NCI-H1105 treated with DMSO at 0.1 percent for 48 hours (cell line): ENCODE measurements around the gene SMAD6.

Source experiments
- DNase-seq: peaks from one replicate; lab custom pipeline; 2025; lab: John Stamatoyannopoulos, UW

Gene SMAD6

GRCh38 chr15:66703540-66703941 is 1.5 kb downstream of the SMAD6 start:
- DNase-seq = peak; percentile 28

GRCh38 chr15:66704019-66704802 is 2.2 kb downstream of the SMAD6 start:
- DNase-seq = no peak

GRCh38 chr15:66704803-66705153 is 2.7 kb downstream of the SMAD6 start:
- DNase-seq = no peak

- no peak for DNase-seq
These were observed 3.5 kb downstream of the SMAD6 start for GRCh38 chr15:66705277-66706146.

GRCh38 chr15:66706225-66706732 is 4.2 kb downstream of the SMAD6 start:
- no peak for DNase-seq

GRCh38 chr15:66706840-66707239 is 4.8 kb downstream of the SMAD6 start:
- DNase-seq = no peak

- DNase-seq = peak; percentile 94
These were observed 5.5 kb downstream of the SMAD6 start for GRCh38 chr15:66707310-66708082.

GRCh38 chr15:66708389-66708788 is 6.4 kb downstream of the SMAD6 start:
- DNase-seq = no peak

GRCh38 chr15:66709884-66710283 is 7.8 kb downstream of the SMAD6 start:
- DNase-seq = no peak

GRCh38 chr15:66711260-66711659 is 9.2 kb downstream of the SMAD6 start:
- DNase-seq = no peak

GRCh38 chr15:66711862-66712261 is 9.8 kb downstream of the SMAD6 start:
- DNase-seq = no peak

- DNase-seq = no peak
These were observed 11.9 kb downstream of the SMAD6 start for GRCh38 chr15:66713843-66714508.

- no peak for DNase-seq
These were observed 12.5 kb downstream of the SMAD6 start for GRCh38 chr15:66714543-66714981.

- DNase-seq = no peak
These were observed 13.2 kb downstream of the SMAD6 start for GRCh38 chr15:66715181-66715624.

GRCh38 chr15:66715720-66716655 is 14.0 kb downstream of the SMAD6 start:
- no peak for DNase-seq

GRCh38 chr15:66716656-66717020 is 14.6 kb downstream of the SMAD6 start:
- DNase-seq = no peak

GRCh38 chr15:66718220-66718988 is 16.4 kb downstream of the SMAD6 start:
- no peak for DNase-seq

GRCh38 chr15:66719471-66719870 is 17.4 kb downstream of the SMAD6 start:
- no peak for DNase-seq

- no peak for DNase-seq
These were observed 18.4 kb downstream of the SMAD6 start for GRCh38 chr15:66720206-66721010.
